NT2/D1 (cell line): ENCODE results near the gene WDR81.

Experiments used
- DNase-seq: peaks from one replicate; pipeline ENCODE4 v3.0.0-alpha.2; 2011; ENCODE audit warnings: low read depth, low spot score
- H3K27me3 ChIP-seq: 2 replicates; pipeline ENCODE4 v1.6.0; 2011; ENCODE audit warnings: mild to moderate bottlenecking; ENCODE audit not compliant: insufficient read length, insufficient read depth
- H3K36me3 ChIP-seq: 2 replicates; pipeline ENCODE4 v1.6.1; 2011; ENCODE audit warnings: mild to moderate bottlenecking, low read length, mixed read lengths; ENCODE audit not compliant: insufficient read depth, insufficient read length
- H3K4me1 ChIP-seq: 2 replicates; pipeline ENCODE4 v1.5.1; 2011; ENCODE audit not compliant: insufficient read depth, insufficient read length
- H3K4me3 ChIP-seq: 2 replicates; pipeline ENCODE4 v1.5.1; 2011; ENCODE audit warnings: low read depth; ENCODE audit not compliant: insufficient read length
- H3K9ac ChIP-seq: 2 replicates; pipeline ENCODE4 v1.6.0; 2011; ENCODE audit warnings: low read depth; ENCODE audit not compliant: insufficient read length
- H3K9me3 ChIP-seq: 2 replicates; pipeline ENCODE4 v1.5.1; 2011; ENCODE audit warnings: mild to moderate bottlenecking, low read length; ENCODE audit not compliant: insufficient read depth
- SUZ12 ChIP-seq: IDR thresholded peaks from 2 replicates; pipeline ENCODE4 v1.6.1; 2011; ENCODE audit not compliant: insufficient read length, insufficient read depth; ENCODE audit errors: extremely low read depth
- YY1 ChIP-seq: IDR thresholded peaks from 2 replicates; pipeline ENCODE4 v1.6.1; 2011; ENCODE audit not compliant: insufficient read length, insufficient read depth
- ZNF274 ChIP-seq: IDR thresholded peaks from 2 replicates; pipeline ENCODE4 v1.6.1; 2011; ENCODE audit warnings: mild to moderate bottlenecking, low read depth, low read length

WDR81 gene

DNA sequence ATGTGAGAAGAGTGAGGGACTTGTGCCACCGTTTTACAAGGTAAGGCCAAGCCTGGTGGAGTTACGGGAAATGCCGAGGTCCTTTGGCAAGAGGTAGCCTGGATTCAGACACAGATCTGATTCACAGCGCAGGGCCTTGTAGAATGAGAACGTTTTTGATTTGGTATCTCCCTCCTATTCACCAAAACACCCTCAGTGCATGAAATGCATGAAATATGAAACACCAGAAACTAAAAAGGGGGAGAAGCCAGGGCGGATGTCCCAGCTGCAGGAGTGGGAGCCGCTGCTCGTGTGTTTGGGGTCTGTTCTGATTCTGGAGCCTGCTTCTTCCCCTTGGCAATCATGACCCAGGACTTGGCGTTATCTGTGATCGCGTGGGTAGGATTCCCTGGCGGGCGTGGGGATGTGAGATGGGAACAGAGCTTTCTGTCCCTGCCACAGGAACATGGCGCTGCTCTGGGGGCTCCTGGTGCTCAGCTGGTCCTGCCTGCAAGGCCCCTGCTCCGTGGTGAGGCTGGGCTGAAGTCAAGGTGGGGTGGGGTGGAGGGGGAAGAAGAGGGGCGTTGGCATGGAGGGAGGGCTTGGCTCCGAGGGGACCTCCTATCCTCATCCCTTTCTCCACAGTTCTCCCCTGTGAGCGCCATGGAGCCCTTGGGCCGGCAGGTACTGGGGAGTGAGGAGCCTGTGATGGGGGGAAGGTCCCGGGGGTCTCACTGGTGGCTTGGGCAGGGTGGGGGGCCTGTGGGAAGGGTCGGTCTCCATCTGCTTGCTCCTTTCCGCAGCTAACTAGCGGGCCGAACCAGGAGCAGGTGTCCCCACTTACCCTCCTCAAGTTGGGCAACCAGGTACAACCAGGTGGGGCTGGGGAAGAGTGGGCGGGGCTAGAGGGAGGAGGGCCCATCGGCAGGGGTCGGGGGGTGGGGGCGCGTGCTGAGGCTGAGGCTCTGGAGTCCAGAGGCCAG lies 20.3 kb downstream of the WDR81 start:
- no peak for DNase-seq
- TF ChIP-seq YY1 (no peak), SUZ12 (no peak), ZNF274 (no peak)

DNA sequence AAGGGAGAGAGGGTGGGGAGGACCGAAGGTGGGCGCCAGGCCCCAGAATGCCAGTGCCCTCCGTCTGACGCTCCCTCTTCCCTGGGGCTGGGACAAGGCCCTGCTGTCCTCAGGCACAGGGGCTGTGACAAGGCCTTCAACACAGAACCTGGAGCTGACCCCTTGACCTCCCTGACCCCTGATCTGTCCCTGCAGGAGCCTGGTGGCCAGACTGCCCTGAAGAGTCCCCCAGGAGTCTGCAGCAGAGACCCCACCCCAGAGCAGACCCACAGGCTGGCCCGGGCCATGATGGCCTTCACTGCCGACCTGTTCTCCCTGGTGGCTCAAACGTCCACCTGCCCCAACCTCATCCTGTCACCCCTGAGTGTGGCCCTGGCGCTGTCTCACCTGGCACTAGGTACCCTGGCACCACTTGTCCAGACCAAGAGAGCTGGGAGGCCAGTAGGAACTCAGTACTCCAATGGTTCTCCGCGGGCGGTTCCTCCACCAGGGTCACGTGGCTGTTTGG lies 21.1 kb downstream of the WDR81 start:
- H3K4me1 ChIP-seq, result no peaks in the 10 kb centered on the region
- DNase-seq, result no peak
- TF ChIP-seq SUZ12, result no peak
- TF ChIP-seq ZNF274, result no peak
- TF ChIP-seq YY1, result no peak
- no peaks in the 10 kb centered on the region for H3K27me3 ChIP-seq
- H3K9ac ChIP-seq, result no peak overlapping the region
- H3K4me3 ChIP-seq, result no peak overlapping the region
- peaks cover 42% of the 10 kb centered on the region; the same call in 1 of the 2 replicates for H3K9me3 ChIP-seq
- H3K36me3 ChIP-seq, result no peaks in the 10 kb centered on the region

More for the DNA sequence above, 20.3 kb downstream of the WDR81 start:
- peaks cover 42% of the 10 kb centered on the region; the same call in 1 of the 2 replicates for H3K9me3 ChIP-seq
- H3K4me3 ChIP-seq, result no peak overlapping the region
- H3K36me3 ChIP-seq, result no peaks in the 10 kb centered on the region
- no peak overlapping the region for H3K9ac ChIP-seq
- H3K27me3 ChIP-seq, result no peaks in the 10 kb centered on the region
- no peaks in the 10 kb centered on the region for H3K4me1 ChIP-seq

DNA sequence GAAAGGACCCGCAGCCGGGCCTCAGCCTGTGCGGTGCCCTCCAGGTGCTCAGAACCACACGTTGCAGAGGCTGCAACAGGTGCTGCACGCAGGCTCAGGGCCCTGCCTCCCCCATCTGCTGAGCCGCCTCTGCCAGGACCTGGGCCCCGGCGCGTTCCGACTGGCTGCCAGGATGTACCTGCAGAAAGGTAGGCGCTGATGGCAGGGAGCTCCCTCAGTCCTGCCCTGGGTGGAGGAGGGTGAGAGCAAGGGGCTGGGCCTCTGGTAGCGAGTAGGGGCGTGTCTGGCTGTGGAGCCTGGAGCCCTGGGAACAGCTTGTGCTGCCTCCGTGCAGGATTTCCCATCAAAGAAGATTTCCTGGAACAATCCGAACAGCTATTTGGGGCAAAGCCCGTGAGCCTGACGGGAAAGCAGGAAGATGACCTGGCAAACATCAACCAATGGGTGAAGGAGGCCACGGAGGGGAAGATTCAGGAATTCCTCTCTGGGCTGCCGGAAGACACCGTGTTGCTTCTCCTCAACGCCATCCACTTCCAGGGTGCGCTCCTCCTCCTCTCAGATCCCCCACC lies 22.6 kb downstream of the WDR81 start:
- Histone ChIP-seq H3K9me3 (peaks cover 35% of the 10 kb centered on the region; the same call in 1 of the 2 replicates), H3K27me3 (no peaks in the 10 kb centered on the region), H3K4me3 (no peak overlapping the region), H3K36me3 (no peaks in the 10 kb centered on the region), H3K9ac (no peak overlapping the region), H3K4me1 (no peaks in the 10 kb centered on the region)
- no peak for DNase-seq
- TF ChIP-seq YY1, result no peak
- TF ChIP-seq SUZ12, result no peak
- TF ChIP-seq ZNF274, result no peak

DNA sequence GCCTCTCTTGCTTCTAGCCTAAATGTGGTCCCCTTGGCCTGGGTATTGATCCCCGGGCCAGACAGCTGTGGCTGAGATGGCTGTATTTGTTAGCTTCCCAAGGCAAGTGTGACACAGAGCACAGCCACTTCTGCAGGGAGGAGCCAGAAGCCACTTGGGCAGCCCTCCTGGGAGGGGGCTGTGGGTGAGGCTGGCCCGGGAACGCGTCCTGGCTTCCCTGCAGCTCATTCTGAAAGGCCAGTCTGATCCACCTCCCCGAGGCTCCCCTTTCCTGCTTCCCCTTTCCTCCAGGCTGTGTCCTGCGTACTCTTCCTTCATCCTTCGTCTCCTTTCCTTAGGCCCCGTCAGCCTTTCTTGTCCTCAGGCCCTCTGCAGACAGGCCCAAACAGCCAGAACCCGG lies 26.1 kb downstream of the WDR81 start:
- DNase-seq, result no peak
- Histone ChIP-seq H3K36me3 (no peaks in the 10 kb centered on the region), H3K4me1 (no peaks in the 10 kb centered on the region), H3K4me3 (no peak overlapping the region), H3K9me3 (peaks cover 8% of the 10 kb centered on the region; the same call in 1 of the 2 replicates), H3K27me3 (no peaks in the 10 kb centered on the region), H3K9ac (no peak overlapping the region)
- no peak for TF ChIP-seq YY1
- no peak for TF ChIP-seq ZNF274
- TF ChIP-seq SUZ12, result no peak

DNA sequence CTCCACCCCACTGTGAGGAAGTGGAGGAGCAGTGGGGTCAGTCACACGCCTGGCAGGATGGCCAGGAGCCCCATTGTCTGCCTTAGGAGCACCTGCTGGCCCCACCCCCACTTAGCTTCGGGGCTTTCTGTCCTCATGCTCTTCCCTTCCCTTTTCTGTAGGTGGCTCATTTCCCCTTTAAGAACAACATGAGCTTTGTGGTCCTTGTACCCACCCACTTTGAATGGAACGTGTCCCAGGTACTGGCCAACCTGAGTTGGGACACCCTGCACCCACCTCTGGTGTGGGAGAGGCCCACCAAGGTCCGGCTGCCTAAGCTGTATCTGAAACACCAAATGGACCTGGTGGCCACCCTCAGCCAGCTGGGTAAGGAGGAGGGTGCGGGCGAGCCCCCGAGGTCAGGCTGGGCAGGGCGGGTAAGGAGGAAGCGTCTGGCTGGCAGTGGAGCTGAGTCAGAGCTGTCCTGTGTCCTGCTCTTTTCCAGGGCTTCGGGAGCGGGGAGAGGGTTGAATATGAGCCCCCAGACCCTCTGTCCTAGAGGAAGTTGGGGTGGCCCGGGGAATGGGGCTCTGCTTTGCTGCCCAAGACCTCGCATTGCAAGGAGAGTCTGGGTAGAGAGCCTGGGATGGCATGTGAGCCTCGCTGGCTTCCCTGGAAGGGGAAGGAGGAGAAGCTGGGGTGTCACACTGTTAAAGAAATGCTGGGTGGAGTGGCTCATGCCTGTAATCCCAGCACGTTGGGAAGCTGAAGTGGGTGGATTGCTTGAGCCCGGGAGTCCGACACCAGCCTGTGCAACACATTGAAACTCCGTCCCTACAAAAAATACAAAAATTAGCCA lies 28.1 kb downstream of the WDR81 start:
- H3K27me3 ChIP-seq, result no peaks in the 10 kb centered on the region
- H3K36me3 ChIP-seq, result no peaks in the 10 kb centered on the region
- H3K9ac ChIP-seq, result no peak overlapping the region
- no peak for TF ChIP-seq YY1
- no peak for DNase-seq
- no peak overlapping the region for H3K4me3 ChIP-seq
- no peaks in the 10 kb centered on the region for H3K4me1 ChIP-seq
- H3K9me3 ChIP-seq, result no peaks in the 10 kb centered on the region

DNA sequence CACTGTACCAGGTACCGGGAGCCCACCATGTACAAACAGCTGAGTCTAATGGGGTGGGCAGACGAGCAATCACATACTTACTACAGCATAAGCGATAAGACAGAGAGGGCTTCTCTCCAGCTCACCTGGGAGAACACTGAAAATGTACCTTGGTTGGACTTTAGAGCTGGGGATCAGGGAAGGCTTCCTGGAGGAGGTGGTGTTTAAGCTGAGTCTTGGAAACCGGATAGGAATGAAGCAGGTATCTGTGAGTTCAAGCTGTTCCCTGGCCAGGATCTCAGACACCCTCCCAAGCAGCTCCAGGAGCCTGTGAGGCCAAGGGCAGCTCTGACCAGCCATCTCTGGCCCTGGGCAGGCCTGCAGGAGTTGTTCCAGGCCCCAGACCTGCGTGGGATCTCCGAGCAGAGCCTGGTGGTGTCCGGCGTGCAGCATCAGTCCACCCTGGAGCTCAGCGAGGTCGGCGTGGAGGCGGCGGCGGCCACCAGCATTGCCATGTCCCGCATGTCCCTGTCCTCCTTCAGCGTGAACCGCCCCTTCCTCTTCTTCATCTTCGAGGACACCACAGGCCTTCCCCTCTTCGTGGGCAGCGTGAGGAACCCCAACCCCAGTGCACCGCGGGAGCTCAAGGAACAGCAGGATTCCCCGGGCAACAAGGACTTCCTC lies 29.4 kb downstream of the WDR81 start:
- no peaks in the 10 kb centered on the region for H3K9me3 ChIP-seq
- H3K36me3 ChIP-seq, result no peaks in the 10 kb centered on the region
- H3K9ac ChIP-seq, result no peak overlapping the region
- DNase-seq, result no peak
- TF ChIP-seq ZNF274 (no peak), SUZ12 (no peak)
- H3K4me1 ChIP-seq, result no peaks in the 10 kb centered on the region
- H3K4me3 ChIP-seq, result no peak overlapping the region
- H3K27me3 ChIP-seq, result no peaks in the 10 kb centered on the region
